HG03442 (cell line): ENCODE data around the gene KIAA1671.

Experiments
- ATAC-seq: cut with Tn5 transposase; IDR thresholded peaks from one replicate; pipeline ENCODE4 v1.9.1; 2021; ENCODE audit warnings: mild to moderate bottlenecking, moderate library complexity; ENCODE audit not compliant: unreplicated experiment

KIAA1671 gene

GRCh38 chr22:25109878-25110595, 157.5 kb downstream of the KIAA1671 start:
- ATAC-seq: no peak

- ATAC-seq: no peak
Observed at GRCh38 chr22:25110596-25110845, 158.0 kb downstream of the KIAA1671 start.

GRCh38 chr22:25110846-25111578, 158.5 kb downstream of the KIAA1671 start:
- no peak for ATAC-seq

GRCh38 chr22:25111579-25112517, 159.3 kb downstream of the KIAA1671 start:
- ATAC-seq: no peak

- ATAC-seq: no peak
Observed at GRCh38 chr22:25112538-25113253, 160.2 kb downstream of the KIAA1671 start.

GRCh38 chr22:25113316-25113721, 160.8 kb downstream of the KIAA1671 start:
- no peak for ATAC-seq

DNA sequence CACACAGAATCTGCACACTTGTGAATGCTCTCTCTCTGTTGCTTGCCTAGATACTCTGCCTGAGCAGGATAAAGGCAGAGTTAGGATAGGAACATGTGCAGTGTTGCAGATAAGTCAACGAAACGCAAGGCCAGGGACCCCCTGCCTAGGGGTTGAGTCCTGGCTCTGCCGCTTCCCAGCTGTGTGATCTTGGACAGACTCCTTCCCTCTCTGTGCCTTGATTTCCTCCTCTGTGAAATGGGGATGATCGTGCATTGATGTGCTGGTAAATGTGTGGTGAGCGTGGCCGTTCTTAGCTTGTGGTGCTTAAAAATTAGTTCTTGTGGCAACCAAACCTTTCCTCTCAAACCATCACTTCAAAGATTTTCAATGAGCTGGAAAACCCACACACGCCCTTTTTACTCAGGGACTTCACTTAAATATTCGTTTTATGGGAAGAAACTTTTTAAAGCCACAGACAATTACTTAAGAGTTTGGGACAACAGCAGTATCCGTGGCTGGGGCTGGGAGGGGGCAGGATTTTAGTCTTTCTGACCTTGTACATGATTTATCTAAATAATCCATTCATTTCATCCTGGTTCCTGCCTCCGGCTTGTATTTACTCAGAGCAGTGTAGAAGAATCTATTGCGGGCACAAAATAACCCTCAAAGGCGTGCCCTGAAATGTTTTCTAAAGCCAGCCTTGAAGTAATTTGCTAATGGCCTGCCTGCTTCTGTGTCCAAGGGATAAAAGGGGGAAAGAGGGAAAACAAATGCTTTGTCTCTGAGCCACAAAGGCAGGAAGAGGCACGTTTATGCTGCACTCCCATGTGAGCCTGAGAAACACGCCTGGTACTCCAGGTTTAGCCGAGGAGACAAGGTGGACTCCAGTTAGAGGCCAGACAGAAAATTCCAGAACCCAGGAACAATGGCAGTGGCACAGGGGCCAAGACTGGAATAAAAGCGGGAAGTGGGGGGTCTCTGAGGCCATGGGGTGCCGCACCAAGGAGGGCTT, 162.2 kb downstream of the KIAA1671 start:
- no peak for ATAC-seq

- ATAC-seq: no peak
Observed at GRCh38 chr22:25119609-25120008, 167.1 kb downstream of the KIAA1671 start.

GRCh38 chr22:25120093-25120561, 167.6 kb downstream of the KIAA1671 start:
- no peak for ATAC-seq

GRCh38 chr22:25120761-25121212, 168.3 kb downstream of the KIAA1671 start:
- ATAC-seq: no peak

GRCh38 chr22:25122136-25122764, 169.7 kb downstream of the KIAA1671 start:
- no peak for ATAC-seq

- ATAC-seq: no peak
Observed at GRCh38 chr22:25123677-25124076, 171.2 kb downstream of the KIAA1671 start.

GRCh38 chr22:25125693-25126357, 173.3 kb downstream of the KIAA1671 start:
- no peak for ATAC-seq

DNA sequence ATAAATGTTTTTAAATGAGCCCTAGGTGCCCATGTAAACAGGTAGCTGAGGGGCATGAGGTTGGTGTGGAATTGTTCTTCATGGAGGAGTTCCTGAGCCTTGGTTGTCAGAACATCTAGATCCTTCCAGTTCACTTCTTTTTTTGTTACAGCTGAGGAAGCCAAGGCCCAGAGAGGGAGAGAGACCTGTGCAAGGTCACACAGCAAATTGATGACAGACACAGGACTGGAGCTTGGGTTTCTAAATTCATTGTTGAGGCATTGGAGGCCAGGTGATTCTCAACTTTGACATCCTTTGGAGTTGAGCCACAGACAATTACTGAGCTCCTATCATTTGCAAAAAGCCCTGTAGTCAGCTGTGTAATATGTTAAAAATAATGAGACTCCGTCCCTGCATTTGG, 174.0 kb downstream of the KIAA1671 start:
- ATAC-seq: no peak

- no peak for ATAC-seq
Observed at GRCh38 chr22:25127318-25127717, 174.8 kb downstream of the KIAA1671 start.

- no peak for ATAC-seq
Observed at GRCh38 chr22:25130462-25130861, 177.9 kb downstream of the KIAA1671 start.

GRCh38 chr22:25131198-25131887, 178.8 kb downstream of the KIAA1671 start:
- ATAC-seq: no peak

- no peak for ATAC-seq
Observed at GRCh38 chr22:25134028-25134427, 181.5 kb downstream of the KIAA1671 start.
